CD14-positive monocyte (primary cell): ENCODE results near the gene NXPH2. TPM values are rescaled to one million over a fixed set of nuclear protein-coding genes. Genes with fewer than 3 reads are reported as not detected.

Experiments used
- DNase-seq, 3 donors: peaks; one replicate each; pipeline ENCODE4 v3.0.0-alpha.2; 2011 to 2022
- H2AFZ ChIP-seq: 2 replicates; pipeline ENCODE4 v1.6.0; 2012; ENCODE audit warnings: mild to moderate bottlenecking, low read depth, low read length, inconsistent platforms; ENCODE audit not compliant: insufficient read depth, poor library complexity, severe bottlenecking
- H3K27ac ChIP-seq, 2 donors: 1 replicate in 1 of 2; 2 replicates in 1 of 2; pipeline ENCODE4 v1.5.1; 2012 to 2013; ENCODE audit warnings: low read length in 2 of 2, control low read depth in 1 of 2, inconsistent platforms in 1 of 2, low read depth in 1 of 2, mild to moderate bottlenecking in 1 of 2
- H3K27me3 ChIP-seq, 2 donors: one replicate each; pipeline versions ENCODE4 v1.6.0 to v1.6.1; 2011 to 2013; ENCODE audit warnings: low read length in 2 of 2; ENCODE audit not compliant: control insufficient read depth in 2 of 2, insufficient read depth in 2 of 2
- H3K36me3 ChIP-seq, 2 donors: replicated peaks in 1 of 2; 1 replicate in 1 of 2; 2 replicates in 1 of 2; pipeline versions ENCODE4 v1.5.1 to v1.6.1; 2012 to 2013; ENCODE audit warnings: low read length in 2 of 2, control low read depth in 1 of 2, inconsistent platforms in 1 of 2, mild to moderate bottlenecking in 1 of 2; ENCODE audit not compliant: insufficient read depth in 2 of 2, control insufficient read depth in 1 of 2
- H3K4me1 ChIP-seq, 2 donors: 1 replicate in 1 of 2; 2 replicates in 1 of 2; pipeline versions ENCODE4 v1.5.1 to v1.6.1; 2012 to 2013; ENCODE audit warnings: low read length in 2 of 2, control low read depth in 1 of 2, inconsistent platforms in 1 of 2, mild to moderate bottlenecking in 1 of 2, moderate library complexity in 1 of 2; ENCODE audit not compliant: insufficient read depth in 2 of 2, control insufficient read depth in 1 of 2
- H3K4me2 ChIP-seq: replicated peaks from 2 replicates; pipeline ENCODE3; 2012; ENCODE audit warnings: low read length, moderate library complexity, mild to moderate bottlenecking; ENCODE audit not compliant: poor library complexity, severe bottlenecking; ENCODE audit errors: extremely low read depth
- H3K4me3 ChIP-seq, 3 experiments: fragments of 200-600 bp in 1 of 3; sonication (generic) in 1 of 3; replicated peaks in 1 of 3; 1 replicate in 2 of 3; 2 replicates in 1 of 3; pipeline ENCODE4 v1.5.1; 2011 to 2013; ENCODE audit warnings: low read length in 3 of 3, mild to moderate bottlenecking in 3 of 3, control low read depth in 2 of 3, low read depth in 2 of 3, inconsistent platforms in 1 of 3, moderate library complexity in 1 of 3
- H3K79me2 ChIP-seq: 2 replicates; pipeline ENCODE4 v1.6.0; 2012; ENCODE audit warnings: mild to moderate bottlenecking, control low read depth, inconsistent platforms, low read length, moderate library complexity; ENCODE audit not compliant: insufficient read depth
- H3K9ac ChIP-seq: 2 replicates; pipeline ENCODE4 v1.6.0; 2017; ENCODE audit warnings: low read length, mild to moderate bottlenecking; ENCODE audit not compliant: insufficient read depth, poor library complexity, severe bottlenecking
- H3K9me3 ChIP-seq, 2 donors: replicated peaks in 1 of 2; 1 replicate in 1 of 2; 2 replicates in 1 of 2; pipeline versions ENCODE4 v1.5.1 to v1.6.1; 2012 to 2013; ENCODE audit warnings: low read length in 2 of 2, control low read depth in 1 of 2; ENCODE audit not compliant: control insufficient read depth in 1 of 2, insufficient read depth in 1 of 2
- H4K20me1 ChIP-seq: 2 replicates; pipeline ENCODE4 v1.6.0; 2012; ENCODE audit warnings: mild to moderate bottlenecking, low read length, control low read depth, moderate library complexity; ENCODE audit not compliant: insufficient read depth
- H3K27ac Mint-ChIP-seq, 7 donors: one replicate each; pipeline ENCODE4 v1.8.0; 2020; ENCODE audit warnings: mild to moderate bottlenecking in 7 of 7, mixed read lengths in 7 of 7, moderate library complexity in 6 of 7, inconsistent platforms in 2 of 7
- H3K27me3 Mint-ChIP-seq, 3 donors: one replicate each; pipeline ENCODE4 v1.8.0; 2021 to 2022; ENCODE audit warnings: low read depth in 3 of 3, mild to moderate bottlenecking in 3 of 3, mixed read lengths in 3 of 3, moderate library complexity in 3 of 3, inconsistent platforms in 1 of 3
- H3K36me3 Mint-ChIP-seq, 2 donors: one replicate each; pipeline ENCODE4 v1.8.0; 2020; ENCODE audit warnings: mixed read lengths in 2 of 2, inconsistent platforms in 1 of 2, mild to moderate bottlenecking in 1 of 2
- H3K4me1 Mint-ChIP-seq: one replicate; pipeline ENCODE4 v1.8.0; 2020; ENCODE audit warnings: mild to moderate bottlenecking, mixed read lengths
- H3K4me3 Mint-ChIP-seq, 2 donors: one replicate each; pipeline ENCODE4 v1.8.0; 2020; ENCODE audit warnings: mild to moderate bottlenecking in 2 of 2, mixed read lengths in 2 of 2, moderate library complexity in 1 of 2
- H3K9me3 Mint-ChIP-seq, 7 donors: one replicate each; pipeline ENCODE4 v1.8.0; 2020 to 2022; ENCODE audit warnings: mixed read lengths in 7 of 7, mild to moderate bottlenecking in 6 of 7, moderate library complexity in 6 of 7, inconsistent platforms in 2 of 7
- CTCF ChIP-seq: fragments of 200-600 bp; IDR thresholded peaks from one replicate; pipeline ENCODE4 v1.8.0; 2022; ENCODE audit warnings: antibody characterized with exemption, mild to moderate bottlenecking
- WGBS: methylation state at CpG from one replicate; pipeline ENCODE4 v1.1.5; 2013; ENCODE audit warnings: missing lambda C conversion rate; ENCODE audit not compliant: insufficient coverage; 5-methylcytosine and 5-hydroxymethylcytosine counted together
- intact Hi-C, 2 donors: fragments of 100-400 bp; cut with micrococcal nuclease; formaldehyde crosslinking; loops; one replicate each; pipeline versions ENCODE4 v1.15.0 to v1.15.1; 2023
- polyA plus RNA-seq, 3 donors: library from polyadenylated mRNA; depleted of rRNA in 1 of 3; unstranded in 2 of 3; stranded (reverse) in 1 of 3; fragments of 300-500 nt in 2 of 3; fragments of >200 nt in 1 of 3; fragmentation: Illumina TruSeq in 2 of 3; gene quantifications; 1 replicate in 2 of 3; 2 replicates in 1 of 3; pipeline ENCODE4 v1.2.3, GENCODE V29; 2012 to 2021

The NXPH2 gene
- polyA plus RNA-seq, 3 donors: not detected

DNA sequence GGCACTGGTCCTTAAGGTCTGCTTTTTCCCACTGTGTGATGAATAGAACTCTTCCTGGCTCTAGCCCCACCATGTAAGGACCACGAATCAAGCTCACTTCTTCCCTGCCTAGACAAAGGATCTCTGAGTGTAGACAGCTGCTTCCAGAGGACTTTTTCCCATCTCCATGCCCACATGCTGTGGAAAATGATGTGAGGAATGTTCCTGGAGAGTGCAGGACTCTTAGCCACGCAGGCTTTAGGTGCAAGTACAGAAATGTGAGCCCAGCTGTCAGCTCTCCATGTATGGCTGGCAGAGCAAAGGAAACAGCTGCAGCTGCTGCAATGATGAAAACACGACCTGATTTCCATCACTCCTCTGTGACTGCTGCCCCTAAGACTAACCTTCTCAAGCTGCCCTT lies 35.5 kb downstream of the NXPH2 start:
- Histone ChIP-seq H3K4me1 (no peaks in the 10 kb centered on the region), H4K20me1 (no peaks in the 10 kb centered on the region), H3K79me2 (no peaks in the 10 kb centered on the region), H3K27ac (no peak overlapping the region), H3K9me3 (peaks cover 0 to 5% of the 10 kb centered on the region in 2 donors), H3K4me3 (no peak overlapping the region), H3K9ac (no peak overlapping the region), H2AFZ (no peak overlapping the region), H3K27me3 (no peaks in the 10 kb centered on the region), H3K36me3 (no peaks in the 10 kb centered on the region), H3K4me2 (no peak overlapping the region)
- H3K27me3 Mint-ChIP-seq: peaks cover 0 to 3% (median 0%) of the 10 kb centered on the region in 3 donors
- intact Hi-C loops: no loop called here
- peaks cover 0 to 9% (median 4%) of the 10 kb centered on the region in 7 donors for H3K9me3 Mint-ChIP-seq
- H3K36me3 Mint-ChIP-seq: no peaks in the 10 kb centered on the region
- WGBS: 0% methylated on average over 2 of the region's 3 CpGs
- no peak overlapping the region for H3K4me3 Mint-ChIP-seq
- no peaks in the 10 kb centered on the region for H3K4me1 Mint-ChIP-seq
- no peak overlapping the region for H3K27ac Mint-ChIP-seq
- no peak for TF ChIP-seq CTCF
- DNase-seq: no peak

GRCh38 chr2:138742441-138743057 lies 37.6 kb downstream of the NXPH2 start:
- Histone ChIP-seq H2AFZ (no peak overlapping the region), H3K4me2 (no peak overlapping the region), H3K4me1 (no peaks in the 10 kb centered on the region), H3K27ac (no peak overlapping the region), H4K20me1 (no peaks in the 10 kb centered on the region), H3K27me3 (no peaks in the 10 kb centered on the region), H3K79me2 (no peaks in the 10 kb centered on the region), H3K9me3 (peaks cover 0 to under 1% of the 10 kb centered on the region in 2 donors), H3K9ac (no peak overlapping the region), H3K4me3 (no peak overlapping the region), H3K36me3 (no peaks in the 10 kb centered on the region)
- TF ChIP-seq CTCF: no peak
- H3K27me3 Mint-ChIP-seq: peaks cover 0 to 3% (median 0%) of the 10 kb centered on the region in 3 donors
- peaks cover 0 to 5% (median 4%) of the 10 kb centered on the region in 7 donors for H3K9me3 Mint-ChIP-seq
- no peak overlapping the region for H3K27ac Mint-ChIP-seq
- DNase-seq: no peak
- 100% methylated on average over 1 of the region's 4 CpGs for WGBS
- H3K4me3 Mint-ChIP-seq: no peak overlapping the region
- H3K4me1 Mint-ChIP-seq: no peaks in the 10 kb centered on the region
- intact Hi-C loops: no loop called here
- no peaks in the 10 kb centered on the region for H3K36me3 Mint-ChIP-seq
